Measurements from ENCODE around the gene PLIN4.

PLIN4 gene

GRCh38 chr19:4536798-4537197 is 18.5 kb upstream of the PLIN4 start:
- TF ChIP-seq GABPA (IDR thresholded peaks at IDR 0.05; ENCODE audit: low read depth) = no peak
- TF ChIP-seq CTCF (IDR thresholded peaks at IDR 0.05; ENCODE audit: insufficient read depth, low read length) = no peak
- Histone ChIP-seq H3K27me3 (ENCODE audit: insufficient read depth, poor library complexity, severe bottlenecking) (no peaks in the 10 kb centered on the region), H3K4me3 (replicated peaks; ENCODE audit: insufficient read depth, low read length) (no peak overlapping the region), H3K27ac (replicated peaks) (no peak overlapping the region)
- no peak for DNase-seq (ENCODE audit: low read depth in 1 of 2, low spot score in 1 of 2)

- no peak within 1 kb of the TSS for H3K27ac ChIP-seq (replicated peaks)
- DNase-seq (ENCODE audit: low read depth in 1 of 2, low spot score in 1 of 2) = peak in 1 of 2 experiments; percentile 20
- H3K4me3 ChIP-seq (replicated peaks; ENCODE audit: insufficient read depth, low read length) = no peak within 1 kb of the TSS
- TF ChIP-seq POLR2AphosphoS5 (IDR thresholded peaks at IDR 0.05; ENCODE audit: low read depth) (no peak), GABPA (IDR thresholded peaks at IDR 0.05; ENCODE audit: low read depth) (no peak), CTCF (IDR thresholded peaks at IDR 0.05; ENCODE audit: insufficient read depth, low read length) (no peak)
- TF ChIP-seq, protein P1, sequence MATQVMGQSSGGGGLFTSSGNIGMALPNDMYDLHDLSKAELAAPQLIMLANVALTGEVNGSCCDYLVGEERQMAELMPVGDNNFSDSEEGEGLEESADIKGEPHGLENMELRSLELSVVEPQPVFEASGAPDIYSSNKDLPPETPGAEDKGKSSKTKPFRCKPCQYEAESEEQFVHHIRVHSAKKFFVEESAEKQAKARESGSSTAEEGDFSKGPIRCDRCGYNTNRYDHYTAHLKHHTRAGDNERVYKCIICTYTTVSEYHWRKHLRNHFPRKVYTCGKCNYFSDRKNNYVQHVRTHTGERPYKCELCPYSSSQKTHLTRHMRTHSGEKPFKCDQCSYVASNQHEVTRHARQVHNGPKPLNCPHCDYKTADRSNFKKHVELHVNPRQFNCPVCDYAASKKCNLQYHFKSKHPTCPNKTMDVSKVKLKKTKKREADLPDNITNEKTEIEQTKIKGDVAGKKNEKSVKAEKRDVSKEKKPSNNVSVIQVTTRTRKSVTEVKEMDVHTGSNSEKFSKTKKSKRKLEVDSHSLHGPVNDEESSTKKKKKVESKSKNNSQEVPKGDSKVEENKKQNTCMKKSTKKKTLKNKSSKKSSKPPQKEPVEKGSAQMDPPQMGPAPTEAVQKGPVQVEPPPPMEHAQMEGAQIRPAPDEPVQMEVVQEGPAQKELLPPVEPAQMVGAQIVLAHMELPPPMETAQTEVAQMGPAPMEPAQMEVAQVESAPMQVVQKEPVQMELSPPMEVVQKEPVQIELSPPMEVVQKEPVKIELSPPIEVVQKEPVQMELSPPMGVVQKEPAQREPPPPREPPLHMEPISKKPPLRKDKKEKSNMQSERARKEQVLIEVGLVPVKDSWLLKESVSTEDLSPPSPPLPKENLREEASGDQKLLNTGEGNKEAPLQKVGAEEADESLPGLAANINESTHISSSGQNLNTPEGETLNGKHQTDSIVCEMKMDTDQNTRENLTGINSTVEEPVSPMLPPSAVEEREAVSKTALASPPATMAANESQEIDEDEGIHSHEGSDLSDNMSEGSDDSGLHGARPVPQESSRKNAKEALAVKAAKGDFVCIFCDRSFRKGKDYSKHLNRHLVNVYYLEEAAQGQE (IDR thresholded peaks at IDR 0.05; ENCODE audit: insufficient replicate concordance, low read depth) = no peak
- H3K27me3 ChIP-seq (ENCODE audit: insufficient read depth, poor library complexity, severe bottlenecking) = no peaks in the 10 kb centered on the region
Measured at GRCh38 chr19:4534836-4535658, 16.8 kb upstream of the PLIN4 start, which contains the start of gene PLIN5. TSS of gene PLIN5 (minus strand) at chr19:4535224. CDS start at chr19:4534074, 1,150 bp downstream.

GRCh38 chr19:4533835-4534424 is 15.6 kb upstream of the PLIN4 start:
- Histone ChIP-seq H3K27ac (replicated peaks) (no peak overlapping the region), H3K27me3 (ENCODE audit: insufficient read depth, poor library complexity, severe bottlenecking) (no peaks in the 10 kb centered on the region), H3K4me3 (replicated peaks; ENCODE audit: insufficient read depth, low read length) (no peak overlapping the region)
- TF ChIP-seq GABPA (IDR thresholded peaks at IDR 0.05; ENCODE audit: low read depth) (no peak), SPI1 (IDR thresholded peaks at IDR 0.05; ENCODE audit: borderline replicate concordance, low read depth) (no peak), POLR2AphosphoS5 (IDR thresholded peaks at IDR 0.05; ENCODE audit: low read depth) (no peak), CTCF (IDR thresholded peaks at IDR 0.05; ENCODE audit: insufficient read depth, low read length) (no peak)
- TF ChIP-seq, protein P1 (IDR thresholded peaks at IDR 0.05; ENCODE audit: insufficient replicate concordance, low read depth) = no peak
- DNase-seq (ENCODE audit: low read depth in 1 of 2, low spot score in 1 of 2) = no peak
